Daoy (cell line): ENCODE measurements around the gene XK. TPM values are rescaled to one million over a fixed set of nuclear protein-coding genes. Genes with fewer than 3 reads are reported as not detected.

Source experiments
- DNase-seq: peaks from one replicate; pipeline ENCODE4 v3.0.0-alpha.2; 2015; ENCODE audit warnings: low read depth
- total RNA-seq: library from RNA; depleted of rRNA; stranded (reverse); fragments of >200 nt; shearing (Covaris generic); gene quantifications from 2 replicates; pipeline ENCODE4 v1.2.3, GENCODE V29; 2014

The XK gene
- total RNA-seq, 1 experiment from 2014 or later, result 1.7 TPM

DNA sequence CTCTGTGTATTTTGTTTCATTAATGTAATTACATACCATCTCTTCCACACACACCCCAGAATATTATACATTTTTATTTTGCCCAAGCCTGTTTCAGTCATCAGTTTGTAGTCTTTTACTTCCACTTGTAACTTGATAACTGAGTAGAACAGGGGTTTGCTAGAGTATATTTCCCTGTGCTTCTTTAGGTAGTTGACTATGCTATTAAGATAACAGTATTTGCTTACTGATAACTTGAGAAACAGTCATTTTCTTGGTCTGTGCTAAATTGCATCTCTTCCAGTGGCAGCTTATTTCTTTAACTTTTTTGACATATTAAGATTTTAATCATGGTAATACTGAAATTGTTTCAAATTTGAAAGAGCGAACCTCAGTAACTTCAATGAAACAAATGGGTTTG lies 7.0 kb upstream of the XK start:
- DNase-seq, result no peak

DNA sequence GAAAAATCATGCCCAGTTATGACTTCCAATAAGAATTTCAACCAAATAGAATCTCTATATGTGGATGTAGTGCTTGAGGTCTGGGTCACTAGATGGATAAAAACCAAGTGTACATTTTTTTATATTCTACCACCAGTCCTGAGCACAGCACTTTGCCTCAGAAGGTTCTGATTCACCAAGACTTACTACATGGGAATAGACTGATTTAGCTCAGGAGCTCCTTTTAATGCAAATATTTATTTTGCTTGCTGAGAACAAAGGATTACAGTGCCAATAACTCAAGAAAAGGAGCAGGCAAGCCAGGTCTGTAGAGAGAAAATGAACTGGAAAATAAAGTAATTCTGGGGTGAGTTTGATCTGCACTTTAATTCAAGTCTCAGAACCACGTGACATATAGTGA lies 6.4 kb upstream of the XK start:
- no peak for DNase-seq

DNA sequence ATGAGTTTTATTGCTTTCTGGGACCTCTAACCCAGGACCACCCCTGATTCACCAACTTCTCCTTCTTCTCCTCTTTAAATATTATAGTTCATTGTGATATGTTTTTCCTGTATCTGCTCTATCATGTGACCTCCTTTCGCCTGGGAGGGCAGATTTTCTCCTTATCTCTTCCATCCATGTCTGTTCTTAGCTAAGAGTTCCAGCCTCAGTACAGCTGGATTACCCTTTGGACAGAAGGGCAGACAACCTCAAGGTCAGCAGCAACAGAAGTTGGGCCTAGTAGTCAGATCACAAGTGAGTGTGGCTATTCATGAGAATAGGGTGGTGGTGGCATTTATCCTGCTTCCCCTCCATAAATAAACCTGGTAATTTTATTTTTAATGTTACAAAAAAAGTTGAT lies 5.7 kb upstream of the XK start:
- DNase-seq, result no peak

DNA sequence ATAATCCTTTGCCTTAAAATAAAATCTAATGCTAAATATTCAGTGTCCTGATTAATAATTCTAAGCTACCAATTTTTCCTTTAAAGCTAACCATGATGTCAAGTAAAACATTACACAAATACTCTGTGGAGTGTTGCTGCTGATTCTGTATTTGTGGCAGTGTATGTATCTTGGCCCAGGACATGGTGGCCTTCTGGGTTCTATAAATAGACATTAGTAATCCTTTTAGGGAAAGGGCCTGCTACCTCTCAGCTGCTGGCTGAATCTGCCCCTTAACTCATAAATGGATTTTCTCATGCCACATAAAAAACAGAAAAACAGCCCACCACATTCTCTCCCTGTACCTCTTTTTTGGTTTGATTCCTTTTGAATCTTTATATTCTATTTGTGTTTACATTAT lies 1.2 kb upstream of the XK start:
- no peak for DNase-seq

DNA sequence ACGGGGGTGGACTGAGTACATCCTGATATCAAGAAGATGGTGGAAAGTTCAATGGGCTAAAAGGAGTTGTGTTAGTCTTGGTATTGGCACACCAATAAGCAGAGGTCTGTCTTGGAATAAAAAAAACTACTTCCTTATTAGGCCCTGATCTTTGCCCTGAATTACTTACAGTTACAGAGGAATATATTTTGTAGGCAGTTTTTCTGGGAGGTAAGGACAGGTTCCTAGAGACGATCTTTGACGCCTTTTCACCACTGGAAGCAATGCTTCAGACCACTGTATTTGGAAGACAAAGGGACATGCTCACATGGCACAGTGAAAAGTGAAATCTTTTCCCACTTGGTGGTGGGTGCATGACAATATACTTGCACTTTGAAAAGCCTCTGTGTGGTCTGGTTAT lies 618 bp upstream of the XK start:
- DNase-seq, result no peak

DNA sequence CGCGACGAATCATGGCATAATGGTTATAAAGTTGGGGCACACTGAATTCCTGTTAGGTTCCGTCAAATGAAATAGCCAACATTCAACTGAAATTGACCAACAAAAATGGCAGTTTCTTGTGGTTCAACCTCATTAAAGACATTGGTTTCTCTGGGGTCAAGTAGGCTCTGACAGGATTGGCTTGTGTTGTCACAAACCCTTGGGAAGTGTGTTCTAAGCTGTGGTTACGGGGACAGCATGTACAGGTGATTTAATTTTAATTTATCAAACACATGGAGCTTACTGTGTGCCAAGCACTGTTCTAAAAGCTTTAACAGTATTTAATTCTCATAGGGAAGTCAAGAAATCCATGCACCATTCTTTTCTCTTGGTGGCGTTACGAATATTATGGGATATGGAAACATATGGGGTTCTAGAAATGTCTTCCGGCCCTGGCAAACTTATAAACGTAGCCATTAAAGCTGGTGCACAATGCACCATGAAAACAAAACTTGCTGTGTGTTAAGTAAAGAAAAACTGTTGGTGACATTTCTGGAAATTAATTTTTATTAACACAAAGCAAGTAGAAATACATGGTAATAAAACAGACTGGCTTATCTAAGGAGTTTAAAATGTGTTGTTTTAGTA lies 891 bp downstream of the XK start:
- DNase-seq, result no peak

DNA sequence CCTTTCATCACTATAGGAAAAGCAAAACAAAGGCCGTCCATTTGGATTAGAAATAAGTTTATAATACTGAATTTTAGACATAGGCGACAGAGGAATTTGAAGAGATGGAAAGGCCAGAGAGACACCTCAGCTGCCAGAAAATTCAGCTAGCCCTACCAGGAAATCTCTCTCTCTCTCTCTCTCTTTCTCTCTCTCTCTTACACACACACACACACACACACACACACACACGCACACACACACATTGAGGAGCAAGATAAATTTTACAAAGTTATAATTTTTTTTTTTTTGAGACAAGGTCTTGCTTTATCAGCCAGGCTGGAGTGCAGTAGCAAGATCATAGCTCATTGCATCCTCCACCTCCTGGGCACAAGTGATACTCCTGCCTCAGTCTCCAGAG lies 1.4 kb downstream of the XK start:
- no peak for DNase-seq

DNA sequence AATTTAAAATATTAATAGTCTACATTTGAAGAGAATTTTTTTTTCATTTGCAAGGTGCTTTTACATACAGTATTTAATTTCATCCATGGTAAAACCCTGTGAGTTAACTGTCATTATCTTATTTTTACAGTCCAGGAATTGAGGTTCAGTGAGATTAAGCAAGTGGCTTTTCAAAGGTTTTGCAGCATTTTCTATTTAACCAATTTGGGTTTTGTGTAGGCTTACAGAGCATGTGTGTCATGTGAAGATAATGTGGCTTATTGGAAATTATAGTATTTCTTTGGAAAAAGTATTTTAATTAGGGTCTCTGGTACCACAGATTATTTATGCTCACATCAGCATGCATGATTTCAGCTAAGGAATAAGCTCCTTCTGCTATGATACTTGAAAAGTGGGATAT lies 4.5 kb downstream of the XK start:
- no peak for DNase-seq

DNA sequence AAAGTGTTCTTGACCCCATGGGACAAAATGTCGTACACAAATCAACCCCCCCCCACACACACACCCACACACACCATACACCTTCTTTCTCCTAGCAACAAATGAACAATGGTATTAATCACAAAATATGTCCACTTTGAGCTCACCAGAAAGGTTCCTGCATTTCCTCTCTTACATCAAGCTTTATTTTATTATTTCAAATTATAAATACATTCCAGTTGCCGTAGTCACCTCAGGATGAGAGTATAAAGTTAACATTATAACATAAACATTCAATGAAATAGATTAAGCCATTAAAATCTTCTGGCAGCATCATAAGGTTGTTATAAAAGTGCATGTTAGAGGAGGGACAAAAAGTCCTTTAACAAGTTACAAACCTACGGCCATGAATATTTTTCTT lies 7.3 kb downstream of the XK start:
- no peak for DNase-seq

DNA sequence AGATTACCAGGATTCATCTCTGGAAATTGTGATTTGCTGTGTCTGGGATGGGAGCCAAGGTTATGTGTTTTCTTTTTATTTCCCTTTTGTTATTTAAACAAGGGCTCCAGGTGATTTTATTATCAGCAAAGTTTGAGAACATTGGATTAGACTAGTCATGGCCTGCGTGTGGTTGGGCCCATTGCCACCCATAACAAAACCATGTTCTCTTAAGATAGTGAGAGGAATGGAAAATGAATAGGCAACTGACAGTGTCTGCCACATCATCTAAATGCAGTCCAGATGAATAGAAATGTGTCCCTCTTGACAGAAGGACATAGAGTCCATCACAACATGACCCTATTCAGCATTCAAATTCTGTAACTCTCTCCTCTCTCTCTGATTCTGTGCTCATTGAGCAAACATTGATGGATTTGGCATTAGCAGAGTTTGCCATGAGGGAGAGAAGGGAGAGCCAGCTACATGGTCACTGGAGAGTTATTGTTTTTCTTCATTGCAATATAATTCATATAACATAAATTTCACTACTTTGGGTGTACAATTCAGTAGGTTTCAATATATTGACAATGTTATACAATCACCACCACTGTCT lies 11.7 kb downstream of the XK start:
- DNase-seq, result no peak

DNA sequence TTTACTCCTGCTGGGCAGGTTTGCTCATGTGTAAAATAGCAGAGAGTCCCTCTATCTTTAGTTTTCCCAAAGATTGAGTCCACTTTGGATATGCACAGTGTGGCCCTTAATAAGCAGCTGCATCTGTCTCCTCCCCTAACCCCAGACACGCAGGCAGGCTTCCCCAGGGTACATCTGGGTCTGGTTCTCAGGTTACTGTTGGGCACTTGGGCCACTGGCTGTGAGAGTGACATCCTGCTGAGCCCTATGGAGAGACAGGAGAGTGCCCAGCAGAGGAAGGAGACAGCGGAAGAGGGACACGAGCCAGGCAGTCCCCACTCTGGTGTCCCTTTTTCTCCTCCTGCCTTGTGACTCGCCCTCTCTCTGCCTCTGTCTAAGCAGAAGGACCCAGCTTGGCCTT lies 16.0 kb downstream of the XK start:
- no peak for DNase-seq

DNA sequence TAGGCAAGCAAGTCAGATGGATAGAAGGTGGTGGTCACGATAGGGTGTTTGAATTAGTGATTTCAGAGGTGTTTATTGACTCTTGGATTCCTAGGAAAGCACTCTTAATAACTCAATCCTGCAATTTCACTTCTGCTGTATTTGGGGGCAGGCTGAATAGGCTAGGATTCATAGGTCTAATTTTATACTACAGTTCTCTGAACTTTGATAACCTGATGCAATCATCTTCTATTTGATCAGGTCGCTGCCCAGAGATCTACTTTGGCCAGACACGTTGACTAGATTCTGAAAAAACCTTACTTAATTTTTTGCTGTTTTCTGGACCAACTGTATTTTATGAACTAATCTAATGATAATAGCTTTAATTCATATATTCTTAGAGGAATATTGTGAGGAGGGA lies 26.4 kb downstream of the XK start:
- DNase-seq, result no peak

DNA sequence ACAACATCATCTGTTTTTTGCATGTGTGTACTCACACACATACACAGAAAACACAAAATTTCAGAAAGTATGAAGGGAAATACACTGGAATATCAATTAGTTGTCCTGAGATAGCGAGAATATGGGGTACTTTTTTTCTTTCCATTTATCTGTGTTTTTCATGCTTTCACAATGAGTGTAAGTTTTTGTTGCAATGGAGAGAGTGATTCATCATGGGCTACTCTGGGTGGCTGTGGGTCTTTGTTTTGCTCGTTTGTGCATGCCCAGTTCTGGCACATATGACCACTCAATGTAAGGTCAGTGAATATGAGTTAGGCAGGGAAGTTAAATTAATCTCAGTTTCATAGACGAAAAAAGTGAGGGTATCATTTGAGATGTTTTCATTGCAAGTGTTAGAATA lies 26.9 kb downstream of the XK start:
- DNase-seq, result peak; percentile 8

DNA sequence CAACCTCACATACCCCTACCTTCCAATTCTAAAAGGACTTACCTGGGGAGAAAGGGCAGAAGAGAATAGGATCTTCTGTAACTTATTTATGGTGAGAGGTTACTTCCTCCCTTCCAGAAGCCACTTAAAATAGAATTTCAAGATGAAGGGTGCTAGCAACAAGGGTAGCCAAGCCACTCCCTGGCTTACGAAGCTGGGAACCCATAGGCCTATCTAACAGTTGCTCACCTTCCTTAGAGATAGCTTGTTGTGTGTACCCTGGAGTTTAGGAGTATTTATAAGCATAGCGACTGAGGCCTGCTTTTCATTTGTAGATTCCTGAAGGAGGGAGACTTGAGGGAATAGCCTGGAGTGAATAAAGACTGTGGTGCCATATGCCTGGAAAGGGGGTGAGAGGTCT lies 28.9 kb downstream of the XK start:
- no peak for DNase-seq

DNA sequence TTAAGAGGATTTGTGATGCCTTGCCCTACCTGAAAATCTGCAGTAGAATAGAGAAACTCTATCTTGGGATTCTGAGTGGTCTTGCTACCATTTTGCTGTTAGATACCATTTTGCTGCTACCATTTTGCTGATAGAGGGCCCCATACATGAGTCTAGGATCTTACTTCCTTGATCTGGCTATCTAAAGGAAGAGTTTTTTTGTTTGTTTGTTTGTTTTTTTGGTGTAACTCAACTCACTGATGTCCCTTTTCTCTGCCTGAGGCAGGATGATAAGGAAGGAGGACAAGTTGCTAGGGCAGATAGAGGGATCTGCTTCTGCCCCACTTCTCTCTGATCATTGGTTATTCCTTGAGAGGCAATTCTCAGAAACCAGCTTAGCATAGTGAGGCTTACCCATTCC lies 31.0 kb downstream of the XK start:
- DNase-seq, result no peak

DNA sequence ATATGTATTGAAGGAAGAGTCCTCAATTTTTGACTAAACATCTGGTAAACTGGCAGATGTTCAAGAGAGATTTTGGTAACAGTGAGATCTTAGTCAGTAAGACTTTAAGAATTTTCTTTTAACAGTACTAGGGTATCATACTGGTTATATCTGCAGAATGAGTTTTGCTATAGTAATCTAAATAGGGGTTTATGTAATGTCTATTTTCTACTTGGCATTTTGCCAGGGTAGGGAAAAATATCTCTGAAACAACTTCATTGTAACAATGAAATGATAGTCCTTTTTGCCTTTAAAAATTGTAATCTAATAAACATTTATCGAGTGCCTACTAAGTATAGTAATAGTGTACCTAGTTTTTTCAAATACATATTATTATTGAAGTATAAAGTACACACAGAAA lies 32.1 kb downstream of the XK start:
- DNase-seq, result no peak

DNA sequence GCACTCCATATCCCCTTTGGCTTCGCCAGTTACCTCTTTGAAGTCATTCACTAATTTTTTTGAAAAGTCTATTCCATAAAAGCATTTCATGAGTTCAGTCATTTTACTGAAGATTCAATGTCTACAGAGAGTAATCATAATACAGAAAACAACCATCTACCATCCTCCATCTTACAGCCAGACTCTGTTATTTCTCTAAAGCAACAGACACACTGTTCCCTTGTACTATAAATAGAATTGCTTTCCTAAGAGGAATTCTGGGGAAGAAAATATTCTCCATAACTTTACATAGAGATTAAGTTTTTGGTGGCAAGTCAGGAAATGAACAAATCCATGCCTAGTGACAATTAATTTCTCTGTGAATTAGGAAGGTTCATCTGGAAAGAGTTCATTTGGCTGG lies 37.0 kb downstream of the XK start:
- no peak for DNase-seq

DNA sequence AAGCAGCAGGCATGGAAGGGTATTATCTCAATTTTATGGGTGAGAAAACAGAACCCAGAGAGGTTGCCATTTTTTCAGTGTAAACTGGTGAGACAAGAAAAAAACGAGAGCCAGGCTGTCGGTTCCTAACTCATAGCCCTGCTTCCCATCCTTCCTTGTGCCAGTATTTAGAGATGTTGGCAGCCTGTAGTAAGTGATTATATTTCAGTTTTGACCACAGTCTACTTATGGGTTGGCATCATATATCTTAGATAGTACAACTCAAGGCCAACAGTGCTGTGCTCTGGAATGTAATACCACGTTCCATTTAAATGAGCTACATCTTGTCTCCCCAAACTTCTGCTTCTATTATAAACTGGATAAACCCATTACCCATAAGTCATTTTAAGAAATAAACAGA lies 40.8 kb downstream of the XK start:
- no peak for DNase-seq

DNA sequence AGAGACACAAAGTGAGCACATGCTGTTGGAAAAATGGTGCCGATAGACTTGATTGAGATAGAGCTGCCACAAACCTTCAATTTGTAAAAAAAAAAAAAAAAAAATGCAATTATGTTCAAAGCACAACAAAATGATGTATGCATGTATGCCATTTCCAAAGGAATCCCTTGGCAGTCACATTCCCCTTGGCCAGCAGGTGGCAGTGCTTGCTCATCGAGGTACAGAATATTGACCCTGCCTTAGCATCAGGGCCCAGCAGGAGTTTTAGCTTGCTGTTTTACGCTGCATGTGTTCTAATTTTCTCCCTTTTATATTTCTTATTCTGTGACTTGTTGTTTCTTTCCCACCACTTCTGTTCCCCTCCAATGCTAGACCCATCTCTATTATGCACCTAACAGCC lies 59.8 kb downstream of the XK start:
- DNase-seq, result peak; percentile 58

DNA sequence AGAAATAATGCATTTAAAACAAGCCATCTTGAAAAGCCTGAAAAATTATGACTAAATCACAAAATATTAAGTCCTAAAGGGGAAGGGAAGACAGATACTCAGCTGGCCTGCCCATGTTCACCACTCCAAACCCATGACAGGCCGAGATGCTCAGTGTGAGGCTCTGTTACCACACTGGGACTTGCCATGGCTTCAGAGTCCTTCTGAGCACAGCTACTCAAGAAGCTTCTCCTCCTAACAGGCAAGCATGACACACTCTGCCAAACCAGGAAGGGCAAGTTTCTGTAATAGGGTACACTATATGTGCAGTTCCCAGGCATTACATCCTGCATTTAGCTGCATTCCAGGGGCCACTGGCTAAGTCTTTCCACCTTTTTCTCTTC lies 60.2 kb downstream of the XK start:
- DNase-seq, result no peak

DNA sequence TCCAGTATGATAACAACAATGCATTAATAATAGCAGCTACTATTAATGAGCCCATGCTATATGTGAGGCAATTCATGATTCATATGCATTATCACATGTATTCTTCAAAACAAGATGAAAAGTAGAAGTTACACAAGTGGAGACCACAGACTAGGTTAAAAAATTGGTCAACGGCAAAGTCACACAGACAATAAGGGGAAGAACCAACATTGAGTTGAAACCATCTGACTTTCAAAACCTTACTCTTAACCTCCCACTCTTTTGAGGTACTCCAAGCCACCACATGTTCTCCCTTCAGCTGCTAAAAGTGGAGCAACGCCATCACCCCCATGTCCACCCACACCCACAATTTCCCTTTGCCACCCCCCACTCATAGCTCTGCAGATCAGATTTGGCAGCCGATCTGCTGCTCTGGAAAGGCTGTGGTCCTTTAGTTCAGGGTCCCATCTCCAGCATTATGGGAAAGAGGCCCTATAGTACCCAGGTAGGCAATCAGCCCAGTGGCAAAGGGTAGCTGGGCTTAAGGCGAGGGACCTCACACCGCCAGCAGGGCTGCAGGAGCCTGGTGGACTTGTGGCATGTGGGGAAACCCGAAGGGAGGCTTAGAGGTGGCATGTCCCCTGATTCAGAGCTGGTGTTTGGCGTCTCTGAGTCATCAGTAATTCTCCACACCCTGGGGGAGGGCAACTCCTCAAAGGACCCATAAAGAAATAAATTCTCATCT lies 60.8 kb downstream of the XK start:
- DNase-seq, result peak; percentile 44

DNA sequence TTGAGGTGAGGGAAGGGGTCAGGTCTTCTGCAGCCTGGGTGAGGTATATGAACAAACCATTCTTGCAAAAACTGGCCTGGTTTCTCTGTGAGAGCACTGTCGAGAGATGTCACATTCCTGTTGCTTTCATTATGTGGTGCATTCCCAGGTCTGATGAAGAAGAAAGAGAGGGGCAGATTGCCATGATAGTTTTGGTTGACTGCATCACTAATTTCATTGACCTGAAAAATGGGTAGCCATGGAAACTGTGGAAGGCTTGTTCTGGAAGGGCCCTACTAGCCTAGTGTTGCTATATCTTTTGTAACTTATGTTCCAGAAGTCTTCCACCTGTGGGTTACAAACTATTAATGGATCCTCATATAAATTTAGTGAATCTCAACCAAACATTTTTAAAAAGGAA lies 61.4 kb downstream of the XK start:
- DNase-seq, result no peak

DNA sequence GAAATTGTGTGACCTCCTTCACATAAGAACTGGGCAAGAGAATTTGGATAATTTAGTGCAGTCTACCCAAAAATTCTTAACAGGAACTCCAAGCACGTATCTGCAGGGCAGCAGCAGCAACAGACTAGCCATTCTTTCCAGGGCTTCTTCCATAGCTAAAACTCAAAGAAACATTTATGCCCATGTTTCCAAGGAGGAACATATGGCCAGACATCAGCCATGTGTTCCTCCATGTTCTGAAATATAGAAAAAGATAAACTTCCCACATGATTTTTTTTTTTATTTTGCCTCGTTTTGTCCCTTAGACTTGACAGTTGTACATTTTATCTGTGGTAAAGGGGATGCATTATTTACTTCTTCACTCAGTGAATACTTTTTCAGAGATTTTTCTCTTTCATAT lies 66.7 kb downstream of the XK start:
- DNase-seq, result no peak

DNA sequence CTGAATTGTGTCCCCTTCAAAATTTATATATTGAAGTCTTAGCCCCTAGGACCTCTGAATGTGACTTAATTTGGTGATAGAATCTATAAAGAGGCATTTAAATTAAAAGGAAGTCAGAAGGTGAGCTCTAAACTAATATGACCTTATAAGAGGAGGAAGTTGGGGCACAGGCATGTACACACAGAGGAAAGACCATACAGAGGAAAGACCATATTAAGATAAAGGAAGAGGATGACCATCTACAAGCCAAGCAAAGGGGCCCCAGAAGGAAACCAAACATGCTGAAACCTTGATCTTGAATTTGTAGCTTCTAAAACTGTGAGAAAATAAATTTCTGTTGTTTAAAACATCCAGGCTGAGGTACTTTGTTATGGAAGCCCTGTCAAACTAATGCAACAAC lies 67.3 kb downstream of the XK start:
- no peak for DNase-seq
